ENCODE measurements around the gene INPP4A.

GRCh38 chr2:98632351-98632750 lies 187.7 kb downstream of the INPP4A start:
- TF ChIP-seq CTCF (IDR thresholded peaks at IDR 0.05) (no peak), POLR2A (IDR thresholded peaks at IDR 0.05) (no peak), POLR2AphosphoS5 (IDR thresholded peaks at IDR 0.05) (no peak)
